Measurements from ENCODE around the gene SUGCT.

Gene SUGCT

DNA sequence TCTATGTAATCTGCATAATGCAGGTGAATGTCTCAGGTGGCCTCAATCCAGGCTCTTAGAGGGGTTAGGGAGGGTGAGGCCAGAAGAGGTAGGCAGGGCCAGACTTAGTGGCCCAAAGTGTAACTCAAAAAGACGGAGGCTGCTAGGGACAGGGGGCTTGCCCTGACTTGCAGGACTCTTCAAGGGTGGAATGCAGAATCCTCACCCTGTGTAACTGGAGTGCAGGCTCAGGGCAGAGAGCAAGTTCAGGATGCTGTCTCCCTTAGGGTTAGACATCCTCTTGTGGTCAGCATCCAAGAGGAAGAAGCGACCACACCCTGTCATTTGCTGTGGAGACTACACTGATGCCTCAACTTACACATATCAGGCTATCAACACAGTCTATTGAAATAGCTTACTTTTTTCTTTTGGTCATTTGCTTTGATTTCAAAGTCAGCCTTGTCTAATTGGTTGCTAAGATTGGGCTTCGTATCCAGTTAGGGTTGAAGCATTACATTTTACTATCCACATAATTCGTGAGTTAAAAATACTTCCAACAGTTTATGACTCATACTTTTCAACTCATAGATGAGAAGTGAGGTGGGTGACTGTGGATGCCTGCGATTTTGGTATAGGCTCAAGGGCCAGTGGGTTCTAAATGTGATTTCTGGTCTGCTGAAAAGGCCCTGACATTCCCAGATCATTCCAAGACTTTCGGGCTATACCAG lies 563.6 kb downstream of the SUGCT start:
- TF ChIP-seq FOXP2 (optimal IDR thresholded peaks at IDR 0.05; ENCODE audit: control extremely low read depth, extremely low read length, insufficient read depth), result no peak
- TF ChIP-seq POLR2AphosphoS5 (IDR thresholded peaks at IDR 0.05; ENCODE audit: borderline replicate concordance, low read depth, low read length), result no peak
- TF ChIP-seq EZH2 (IDR thresholded peaks at IDR 0.05), result no peak
- Histone ChIP-seq H3K27ac (no peak overlapping the region), H3K9me3 (ENCODE audit: low read depth, low read length) (no peaks in the 10 kb centered on the region), H3K9ac (ENCODE audit: insufficient read length) (no peak overlapping the region), H3K36me3 (ENCODE audit: insufficient read depth, low read length) (no peaks in the 10 kb centered on the region), H3K4me3 (no peak overlapping the region)
- no peak for DNase-seq (ENCODE audit: low read depth, low spot score)

DNA sequence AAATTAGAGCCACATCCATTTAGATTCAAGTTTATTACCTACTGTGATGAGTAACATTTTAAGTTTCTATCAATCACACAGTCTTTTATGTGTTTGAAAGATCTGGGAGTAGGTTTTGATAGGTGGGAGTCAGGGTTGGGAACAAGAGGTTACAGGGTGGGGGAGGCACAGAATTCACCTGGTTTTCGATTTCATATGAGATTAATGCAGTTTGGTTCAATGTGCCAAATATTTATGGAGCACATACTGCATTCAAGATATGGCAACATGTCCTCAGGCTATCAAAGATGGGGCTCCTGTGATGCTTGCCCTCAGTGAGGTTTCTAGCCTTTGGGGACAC lies 564.1 kb downstream of the SUGCT start:
- Histone ChIP-seq H3K27ac (no peak overlapping the region), H3K36me3 (ENCODE audit: insufficient read depth, low read length) (no peaks in the 10 kb centered on the region), H3K9ac (ENCODE audit: insufficient read length) (no peak overlapping the region), H3K4me3 (no peak overlapping the region), H3K9me3 (ENCODE audit: low read depth, low read length) (no peaks in the 10 kb centered on the region)
- DNase-seq (ENCODE audit: low read depth, low spot score), result no peak
- no peak for TF ChIP-seq POLR2AphosphoS5 (IDR thresholded peaks at IDR 0.05; ENCODE audit: borderline replicate concordance, low read depth, low read length)
- no peak for TF ChIP-seq EZH2 (IDR thresholded peaks at IDR 0.05)
- TF ChIP-seq FOXP2 (optimal IDR thresholded peaks at IDR 0.05; ENCODE audit: control extremely low read depth, extremely low read length, insufficient read depth), result no peak

DNA sequence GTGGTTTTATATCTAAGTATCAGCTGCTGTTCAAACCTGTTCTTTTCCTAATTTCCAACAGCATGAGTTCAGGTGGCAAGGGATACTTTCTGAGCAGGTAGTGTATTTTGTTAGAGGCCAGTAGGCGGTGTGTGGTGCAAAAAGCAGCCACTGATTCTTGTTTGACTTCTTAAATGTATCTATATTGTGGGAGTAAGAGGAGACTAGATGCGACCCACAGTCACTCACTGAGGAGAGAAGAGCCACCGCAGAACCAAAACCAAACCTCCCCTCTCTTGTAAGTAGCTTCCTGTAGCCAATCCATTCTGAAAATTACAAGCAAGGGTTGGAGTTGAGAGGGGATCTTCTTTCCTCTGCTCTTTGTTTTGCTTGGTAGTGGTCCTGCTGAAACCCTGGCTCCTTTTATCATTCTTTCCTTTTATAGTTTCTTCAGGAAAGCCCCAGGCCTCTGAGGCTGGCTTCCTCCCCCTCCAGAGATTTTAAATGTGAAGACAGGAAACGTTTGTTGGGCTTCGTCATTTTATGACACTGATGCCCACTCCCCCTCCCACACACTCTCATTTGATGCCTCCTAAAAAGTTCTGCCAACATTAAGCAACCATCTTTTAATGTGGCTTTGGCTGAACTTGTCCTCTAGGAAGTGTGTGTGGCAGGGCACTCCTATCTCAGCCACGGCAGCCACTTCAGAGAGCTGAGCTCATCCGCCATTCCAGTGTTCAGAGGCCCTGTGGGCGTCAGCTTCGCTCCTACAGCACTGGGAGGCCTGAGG lies 566.0 kb downstream of the SUGCT start:
- Histone ChIP-seq H3K36me3 (ENCODE audit: insufficient read depth, low read length) (no peaks in the 10 kb centered on the region), H3K27ac (peak overlapping the region; percentile 89), H3K9me3 (ENCODE audit: low read depth, low read length) (no peaks in the 10 kb centered on the region), H3K9ac (ENCODE audit: insufficient read length) (peak overlapping the region; percentile 54), H3K4me3 (peak overlapping the region; percentile 55)
- TF ChIP-seq FOXP2 (optimal IDR thresholded peaks at IDR 0.05; ENCODE audit: control extremely low read depth, extremely low read length, insufficient read depth) (no peak), POLR2AphosphoS5 (IDR thresholded peaks at IDR 0.05; ENCODE audit: borderline replicate concordance, low read depth, low read length) (no peak; the same call in 1 of the 2 replicates), EZH2 (IDR thresholded peaks at IDR 0.05) (no peak)
- DNase-seq (ENCODE audit: low read depth, low spot score), result peak; percentile 45

DNA sequence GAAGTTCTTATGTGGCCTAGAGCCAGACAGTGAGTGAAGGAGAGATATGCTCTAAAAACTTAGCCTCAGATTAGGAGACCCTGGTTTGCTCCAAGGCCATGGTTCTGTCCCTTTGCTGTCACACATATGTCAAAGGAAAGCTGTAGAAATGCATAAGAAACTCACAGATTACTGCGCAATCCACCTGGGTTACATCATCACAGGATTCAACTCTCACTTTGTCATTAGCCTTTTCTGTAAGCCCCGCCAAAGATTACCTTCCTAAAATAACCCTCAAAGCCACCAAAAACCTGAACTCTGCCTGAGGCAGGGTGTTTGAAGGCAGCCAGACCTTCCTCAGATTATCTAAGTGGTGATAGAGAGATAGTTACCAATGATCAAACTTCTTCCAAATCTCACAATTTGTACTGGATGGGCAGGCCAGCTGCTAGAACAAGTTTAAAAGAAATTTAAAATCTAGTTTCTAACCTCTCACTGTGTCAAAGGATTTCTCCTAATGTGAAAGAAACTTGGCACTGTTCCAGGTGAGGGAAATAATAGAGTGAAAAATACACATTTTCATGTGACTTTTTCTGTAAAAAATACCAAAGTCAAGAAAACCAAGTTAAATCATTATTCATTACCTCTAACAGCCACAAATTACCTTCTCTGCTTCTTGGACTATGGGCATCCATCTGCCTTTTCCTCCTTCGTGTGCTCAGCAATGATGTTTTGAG lies 567.2 kb downstream of the SUGCT start:
- Histone ChIP-seq H3K4me3 (no peak overlapping the region), H3K36me3 (ENCODE audit: insufficient read depth, low read length) (no peaks in the 10 kb centered on the region), H3K27ac (0 out of 2 replicates have a peak overlapping the region, but pooled peaks have one; percentile 89), H3K9me3 (ENCODE audit: low read depth, low read length) (no peaks in the 10 kb centered on the region), H3K9ac (ENCODE audit: insufficient read length) (no peak overlapping the region)
- TF ChIP-seq POLR2AphosphoS5 (IDR thresholded peaks at IDR 0.05; ENCODE audit: borderline replicate concordance, low read depth, low read length) (no peak), FOXP2 (optimal IDR thresholded peaks at IDR 0.05; ENCODE audit: control extremely low read depth, extremely low read length, insufficient read depth) (no peak), EZH2 (IDR thresholded peaks at IDR 0.05) (no peak)
- no peak for DNase-seq (ENCODE audit: low read depth, low spot score)

DNA sequence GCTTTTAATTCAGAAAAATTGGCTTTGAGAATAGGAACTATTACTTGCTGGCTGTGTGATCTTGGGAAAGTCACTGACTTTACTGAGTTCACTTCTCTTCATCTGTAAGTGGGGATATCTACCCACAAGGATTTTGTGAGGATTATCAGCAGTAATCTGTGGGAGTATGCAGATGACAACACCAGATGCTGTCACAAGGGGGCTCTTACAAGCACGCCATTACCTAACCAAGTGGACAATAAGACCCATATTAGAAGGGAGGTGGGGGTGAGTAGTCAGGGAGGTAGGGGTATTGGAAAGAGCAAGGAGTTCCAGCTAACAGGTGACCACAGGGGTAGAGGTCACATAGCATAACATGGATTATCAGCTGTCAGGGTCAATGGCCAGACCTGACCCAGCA lies 569.4 kb downstream of the SUGCT start:
- no peak overlapping the region for H3K4me3 ChIP-seq
- H3K9me3 ChIP-seq (ENCODE audit: low read depth, low read length), result no peaks in the 10 kb centered on the region
- TF ChIP-seq EZH2 (IDR thresholded peaks at IDR 0.05) (no peak), POLR2AphosphoS5 (IDR thresholded peaks at IDR 0.05; ENCODE audit: borderline replicate concordance, low read depth, low read length) (no peak), FOXP2 (optimal IDR thresholded peaks at IDR 0.05; ENCODE audit: control extremely low read depth, extremely low read length, insufficient read depth) (no peak)
- H3K36me3 ChIP-seq (ENCODE audit: insufficient read depth, low read length), result no peaks in the 10 kb centered on the region
- no peak overlapping the region for H3K9ac ChIP-seq (ENCODE audit: insufficient read length)
- DNase-seq (ENCODE audit: low read depth, low spot score), result no peak
- H3K27ac ChIP-seq, result no peak overlapping the region

DNA sequence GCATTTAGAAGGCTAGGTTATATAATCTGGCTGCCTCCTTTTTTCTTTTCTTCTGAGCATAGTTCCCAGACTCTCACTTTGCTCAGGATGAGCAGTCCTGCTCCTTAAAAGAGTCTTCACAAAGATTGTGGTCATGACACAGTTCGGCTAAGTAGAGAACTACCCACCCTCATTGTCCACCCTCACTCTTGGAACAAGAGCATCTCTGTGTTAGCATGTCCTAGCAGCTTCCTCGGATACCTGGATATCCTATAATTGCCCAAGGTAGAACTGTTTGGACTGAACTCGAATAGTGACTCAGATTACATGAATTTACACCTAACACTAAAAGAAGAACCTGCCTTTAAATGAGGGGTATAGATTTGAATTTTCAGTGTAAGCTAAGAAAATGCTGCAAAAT lies 572.0 kb downstream of the SUGCT start:
- H3K9ac ChIP-seq (ENCODE audit: insufficient read length), result no peak overlapping the region
- H3K27ac ChIP-seq, result no peak overlapping the region
- no peaks in the 10 kb centered on the region for H3K36me3 ChIP-seq (ENCODE audit: insufficient read depth, low read length)
- no peak for DNase-seq (ENCODE audit: low read depth, low spot score)
- H3K9me3 ChIP-seq (ENCODE audit: low read depth, low read length), result no peaks in the 10 kb centered on the region
- no peak overlapping the region for H3K4me3 ChIP-seq
- TF ChIP-seq EZH2 (IDR thresholded peaks at IDR 0.05) (no peak), POLR2AphosphoS5 (IDR thresholded peaks at IDR 0.05; ENCODE audit: borderline replicate concordance, low read depth, low read length) (no peak), FOXP2 (optimal IDR thresholded peaks at IDR 0.05; ENCODE audit: control extremely low read depth, extremely low read length, insufficient read depth) (no peak)

DNA sequence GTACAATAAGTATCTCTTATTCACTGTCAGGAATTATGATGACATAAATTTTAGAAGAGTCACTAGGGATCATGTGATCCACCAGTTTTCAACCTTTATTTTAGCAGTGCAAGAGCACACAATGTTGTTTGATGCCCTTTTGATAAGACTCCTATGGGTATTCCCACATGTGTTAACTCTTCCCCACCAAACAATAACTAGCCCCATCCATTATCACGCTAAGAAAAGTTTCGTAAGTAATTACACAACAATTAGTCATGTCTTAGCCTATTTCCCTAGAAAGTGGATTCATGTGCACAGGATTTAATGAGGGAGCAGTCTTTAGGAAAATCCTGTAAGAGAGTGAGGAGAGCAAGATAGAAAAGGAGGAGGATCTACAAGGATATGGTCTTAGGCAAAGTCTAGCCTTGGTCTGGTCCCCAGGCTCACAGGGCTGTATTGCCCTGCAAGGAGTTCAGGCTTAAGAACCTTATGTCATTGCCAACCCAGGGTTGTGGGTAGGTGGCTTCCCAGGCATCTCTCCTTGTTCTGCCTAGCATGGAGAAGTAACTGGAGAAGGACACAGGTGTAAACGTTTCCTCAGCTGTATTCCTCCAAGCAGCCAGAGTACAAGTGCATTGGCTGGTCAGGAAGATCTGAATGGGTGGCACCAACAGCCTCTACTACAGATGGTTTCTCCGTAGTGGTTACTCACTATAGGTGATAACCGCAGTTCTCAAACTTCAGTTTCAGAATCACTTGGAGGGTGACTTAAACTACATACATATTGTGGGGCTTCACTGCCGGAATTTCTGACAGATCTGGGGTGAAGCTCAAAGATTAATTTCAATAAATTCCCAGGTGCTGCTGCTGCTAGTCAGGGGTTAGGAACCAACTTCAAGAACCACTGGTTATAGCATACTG lies 574.5 kb downstream of the SUGCT start:
- Histone ChIP-seq H3K9ac (ENCODE audit: insufficient read length) (no peak overlapping the region), H3K36me3 (ENCODE audit: insufficient read depth, low read length) (no peaks in the 10 kb centered on the region), H3K9me3 (ENCODE audit: low read depth, low read length) (no peaks in the 10 kb centered on the region), H3K4me3 (no peak overlapping the region), H3K27ac (no peak overlapping the region)
- DNase-seq (ENCODE audit: low read depth, low spot score), result no peak
- TF ChIP-seq FOXP2 (optimal IDR thresholded peaks at IDR 0.05; ENCODE audit: control extremely low read depth, extremely low read length, insufficient read depth) (no peak), EZH2 (IDR thresholded peaks at IDR 0.05) (no peak), POLR2AphosphoS5 (IDR thresholded peaks at IDR 0.05; ENCODE audit: borderline replicate concordance, low read depth, low read length) (no peak)

Measured in SK-N-MC (cell line).